ENCODE data around the gene KLHDC3.
A peak's percentile ranks its signal among the peaks of the same experiment; 100 is the strongest.

The KLHDC3 gene

GRCh38 chr6:43055966-43056365 lies 41.9 kb downstream of the KLHDC3 start:
- no peak for DNase-seq (ENCODE audit: low spot score)
- H3K27ac ChIP-seq = no peak overlapping the region
- no peak for TF ChIP-seq CTCF (IDR thresholded peaks at IDR 0.05)
- no peak overlapping the region for H3K4me3 ChIP-seq

GRCh38 chr6:43058531-43058930 lies 44.5 kb downstream of the KLHDC3 start:
- no peak for TF ChIP-seq CTCF (IDR thresholded peaks at IDR 0.05)
- DNase-seq (ENCODE audit: low spot score) = no peak
- Histone ChIP-seq H3K4me3 (peak overlapping the region; percentile 84), H3K27ac (peak overlapping the region; percentile 88 to 91)

- TF ChIP-seq CTCF (IDR thresholded peaks at IDR 0.05) = no peak
- H3K27ac ChIP-seq = peak within 1 kb of the TSS; percentile 88 to 91
These were observed 45.4 kb downstream of the KLHDC3 start, which contains the start of the genes KLC4 and MRPL2 for GRCh38 chr6:43059168-43060033. TSS of gene KLC4 (plus strand) at chr6:43059631. CDS start at chr6:43061336, 1,705 bp downstream. TSS of gene MRPL2 (minus strand) at chr6:43059434. CDS start at chr6:43059381, 53 bp downstream.

GRCh38 chr6:43060034-43060754 lies 46.1 kb downstream of the KLHDC3 start:
- peak overlapping the region; percentile 84 for H3K4me3 ChIP-seq
- peak overlapping the region; percentile 88 to 91 for H3K27ac ChIP-seq
- TF ChIP-seq CTCF (IDR thresholded peaks at IDR 0.05) = no peak
- DNase-seq (ENCODE audit: low spot score) = no peak

More at GRCh38 chr6:43059168-43060033, 45.4 kb downstream of the KLHDC3 start, which contains the start of the genes KLC4 and MRPL2:
- DNase-seq (ENCODE audit: low spot score) = peak; percentile 99
- H3K4me3 ChIP-seq = peak within 1 kb of the TSS; percentile 84

DNA sequence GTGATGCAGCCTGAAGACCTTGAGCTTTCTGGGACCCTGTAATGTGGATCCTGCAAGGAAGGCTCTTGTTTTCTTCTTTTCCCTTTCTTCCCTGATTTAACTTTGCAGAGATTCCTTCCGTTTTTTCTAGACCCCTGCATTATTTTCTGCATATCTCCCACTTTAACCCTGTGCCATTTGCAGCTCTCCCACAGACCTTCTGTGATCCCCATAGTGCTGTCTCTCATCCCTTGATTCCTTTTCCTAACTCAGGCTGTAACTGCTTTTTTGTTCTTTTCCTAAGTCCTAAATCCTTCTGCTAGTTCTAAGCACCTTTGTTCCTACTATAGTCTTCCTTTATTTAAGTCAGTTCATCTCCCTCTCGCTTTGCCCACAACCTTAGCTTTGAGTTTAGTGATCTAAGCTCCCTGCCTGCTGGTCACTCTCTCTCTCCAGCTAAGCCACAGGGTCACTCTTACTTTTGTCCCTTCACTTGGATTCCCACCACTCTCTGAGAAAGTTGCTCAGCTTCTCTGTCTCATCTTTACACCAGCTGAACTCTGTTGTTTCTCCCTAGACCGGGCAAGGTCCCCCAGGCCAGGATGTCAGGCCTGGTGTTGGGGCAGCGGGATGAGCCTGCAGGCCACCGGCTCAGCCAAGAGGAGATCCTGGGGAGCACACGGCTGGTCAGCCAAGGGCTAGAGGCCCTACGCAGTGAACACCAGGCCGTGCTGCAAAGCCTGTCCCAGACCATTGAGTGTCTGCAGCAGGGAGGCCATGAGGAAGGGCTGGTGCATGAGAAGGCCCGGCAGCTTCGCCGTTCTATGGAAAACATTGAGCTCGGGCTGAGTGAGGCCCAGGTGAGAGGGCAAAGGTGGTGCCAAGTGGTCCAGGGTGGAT lies 46.9 kb downstream of the KLHDC3 start:
- no peak for DNase-seq (ENCODE audit: low spot score)
- H3K4me3 ChIP-seq = peak overlapping the region; percentile 84
- TF ChIP-seq CTCF (IDR thresholded peaks at IDR 0.05) = no peak
- H3K27ac ChIP-seq = no peak overlapping the region

DNA sequence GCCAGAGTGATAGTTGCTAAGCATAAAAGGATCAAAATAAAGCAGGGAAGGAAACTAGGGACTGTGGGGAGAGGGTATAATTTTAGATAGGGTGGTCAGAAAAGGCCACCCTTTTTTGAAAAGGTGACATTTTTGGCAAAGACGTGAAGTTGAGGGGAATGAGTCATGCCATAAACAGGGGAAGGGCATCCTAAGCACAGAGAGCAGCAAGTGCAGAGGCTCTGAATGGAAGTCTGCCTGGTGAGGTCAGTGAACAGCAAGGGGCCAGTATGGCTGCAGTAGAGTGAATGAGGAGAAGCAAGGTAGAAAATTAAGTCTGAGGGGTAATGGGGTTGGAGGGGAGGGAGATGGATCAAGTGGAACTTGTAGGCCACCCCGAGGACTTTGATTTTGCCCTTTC lies 47.8 kb downstream of the KLHDC3 start:
- no peak for TF ChIP-seq CTCF (IDR thresholded peaks at IDR 0.05)
- H3K27ac ChIP-seq = no peak overlapping the region

More for the DNA sequence above, 47.8 kb downstream of the KLHDC3 start:
- no peak for DNase-seq (ENCODE audit: low spot score)
- H3K4me3 ChIP-seq = no peak overlapping the region
